Cardiac fibroblast (primary cell): ENCODE measurements around the gene EMP2.

Source experiments
- DNase-seq, 2 donors: peaks; one replicate each; pipeline versions ENCODE4 v3.0.0 to v3.0.0-alpha.2; 2010; ENCODE audit warnings: low read depth in 2 of 2
- H3K4me3 ChIP-seq, 2 donors: replicated peaks in 1 of 2; 1 replicate in 1 of 2; 2 replicates in 1 of 2; pipeline ENCODE4 v1.5.1; 2011; ENCODE audit warnings: low read depth in 2 of 2, low read length in 2 of 2, mild to moderate bottlenecking in 2 of 2, moderate library complexity in 1 of 2
- TF ChIP-seq, protein P1 (sequence below): IDR thresholded peaks from one replicate; pipeline ENCODE4 v1.5.1; 2011; ENCODE audit warnings: low read depth, mild to moderate bottlenecking, low read length, inconsistent platforms

Gene EMP2

DNA sequence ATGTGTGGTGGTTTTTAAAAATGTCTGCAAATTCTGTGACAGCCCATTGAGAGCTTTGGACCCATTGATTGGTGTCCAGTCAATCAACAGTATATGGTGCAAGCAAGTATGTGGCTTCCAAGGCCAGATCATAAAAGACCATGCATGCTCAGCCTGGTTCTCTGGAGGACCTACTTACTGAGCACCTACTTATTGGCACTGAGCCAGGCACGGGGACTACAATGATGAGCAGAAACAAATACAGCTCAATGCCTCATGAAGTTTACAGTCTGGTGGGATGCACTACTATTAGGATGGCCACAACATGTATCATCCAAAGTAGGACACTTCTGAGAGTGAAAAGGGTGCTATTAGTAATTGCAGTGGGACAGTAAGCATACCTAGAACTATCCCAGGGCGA lies 7.2 kb upstream of the EMP2 start:
- H3K4me3 ChIP-seq: no peak overlapping the region
- DNase-seq: no peak
- TF ChIP-seq, protein P1, sequence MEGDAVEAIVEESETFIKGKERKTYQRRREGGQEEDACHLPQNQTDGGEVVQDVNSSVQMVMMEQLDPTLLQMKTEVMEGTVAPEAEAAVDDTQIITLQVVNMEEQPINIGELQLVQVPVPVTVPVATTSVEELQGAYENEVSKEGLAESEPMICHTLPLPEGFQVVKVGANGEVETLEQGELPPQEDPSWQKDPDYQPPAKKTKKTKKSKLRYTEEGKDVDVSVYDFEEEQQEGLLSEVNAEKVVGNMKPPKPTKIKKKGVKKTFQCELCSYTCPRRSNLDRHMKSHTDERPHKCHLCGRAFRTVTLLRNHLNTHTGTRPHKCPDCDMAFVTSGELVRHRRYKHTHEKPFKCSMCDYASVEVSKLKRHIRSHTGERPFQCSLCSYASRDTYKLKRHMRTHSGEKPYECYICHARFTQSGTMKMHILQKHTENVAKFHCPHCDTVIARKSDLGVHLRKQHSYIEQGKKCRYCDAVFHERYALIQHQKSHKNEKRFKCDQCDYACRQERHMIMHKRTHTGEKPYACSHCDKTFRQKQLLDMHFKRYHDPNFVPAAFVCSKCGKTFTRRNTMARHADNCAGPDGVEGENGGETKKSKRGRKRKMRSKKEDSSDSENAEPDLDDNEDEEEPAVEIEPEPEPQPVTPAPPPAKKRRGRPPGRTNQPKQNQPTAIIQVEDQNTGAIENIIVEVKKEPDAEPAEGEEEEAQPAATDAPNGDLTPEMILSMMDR: no peak

DNA sequence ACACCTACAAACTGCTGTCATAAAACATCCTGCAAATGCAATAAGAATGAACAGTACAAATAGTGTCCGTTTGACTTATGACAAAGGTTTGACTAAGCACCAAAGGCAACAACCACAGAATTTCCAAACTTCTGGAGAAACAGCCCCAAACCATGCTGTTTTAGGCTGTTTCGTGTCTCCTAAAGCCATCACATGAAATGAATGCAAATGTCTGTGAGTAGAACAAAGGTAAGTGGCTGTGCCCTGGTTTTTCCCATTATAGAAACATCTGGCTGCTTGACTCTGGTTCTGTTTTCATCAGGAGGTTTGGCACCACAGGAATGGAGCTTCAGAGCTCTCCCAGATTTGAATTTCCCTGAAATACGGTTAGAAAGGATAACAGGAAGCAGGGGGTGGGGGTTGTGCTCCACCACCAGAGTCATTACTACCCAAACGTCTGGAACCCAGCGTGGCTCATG lies 4.6 kb upstream of the EMP2 start:
- TF ChIP-seq, protein P1: no peak
- DNase-seq: peak in 1 of 2 donors; percentile 60
- no peak overlapping the region for H3K4me3 ChIP-seq

DNA sequence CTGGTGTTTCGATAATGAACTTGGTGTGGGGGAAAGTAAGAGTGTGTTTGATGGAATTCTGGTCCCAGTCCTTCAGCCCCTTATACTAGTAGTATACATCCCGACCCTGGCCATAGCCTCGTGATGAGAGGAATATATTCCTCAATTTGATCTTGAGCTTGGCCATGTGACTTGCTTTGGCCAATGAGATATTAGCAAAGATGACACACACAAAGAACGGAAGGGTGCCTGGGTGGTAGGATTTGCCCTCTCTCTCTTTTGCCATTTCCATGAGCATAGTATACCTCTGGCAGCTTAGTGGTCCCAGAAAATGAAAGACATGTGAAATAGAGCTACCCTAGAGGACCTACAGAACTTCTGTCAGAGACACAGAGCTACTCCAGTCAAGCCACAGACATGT lies 2.9 kb upstream of the EMP2 start:
- no peak for DNase-seq
- TF ChIP-seq, protein P1: no peak
- no peak overlapping the region for H3K4me3 ChIP-seq

DNA sequence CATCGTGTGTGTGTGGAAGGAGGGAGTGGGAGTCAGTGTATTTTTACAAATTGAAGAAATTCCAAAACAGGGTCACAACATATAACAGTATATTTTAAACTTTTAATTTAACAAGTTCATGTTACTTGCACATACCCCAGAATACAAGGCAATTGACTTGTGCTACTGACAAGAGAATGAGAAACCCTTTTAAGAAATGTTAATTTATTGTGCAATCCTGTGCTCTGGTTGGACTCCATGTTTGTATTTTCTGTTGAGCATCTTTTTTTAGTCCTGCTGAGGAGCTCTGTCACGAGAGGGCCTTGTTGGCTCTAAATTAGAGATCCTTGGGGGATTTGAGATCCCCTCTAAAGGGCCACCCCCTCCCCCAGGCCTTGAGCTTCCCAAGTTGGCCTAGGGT lies 1.1 kb upstream of the EMP2 start:
- TF ChIP-seq, protein P1: no peak
- peak; percentile 27 to 42 for DNase-seq
- H3K4me3 ChIP-seq: no peak overlapping the region

DNA sequence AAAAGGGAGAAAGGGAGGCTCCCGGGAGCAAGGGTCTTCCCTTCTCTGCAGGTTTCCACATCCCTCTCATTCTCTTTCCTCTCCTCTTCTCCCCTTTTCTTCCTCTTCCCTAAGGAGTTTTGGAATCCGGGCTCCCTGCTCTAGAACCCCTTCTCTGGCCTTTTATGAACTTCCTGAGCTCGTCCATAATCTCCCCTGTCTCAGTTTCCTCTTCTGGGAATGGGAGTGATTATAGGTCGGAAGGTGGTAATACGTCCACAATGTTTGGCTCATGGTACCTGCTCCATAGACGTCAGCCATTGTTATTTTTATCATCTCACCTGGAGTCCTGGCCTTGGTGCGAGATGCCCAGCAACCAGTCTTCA lies 467 bp upstream of the EMP2 start:
- peak overlapping the region; percentile 74 to 95 for H3K4me3 ChIP-seq
- DNase-seq: no peak
- TF ChIP-seq, protein P1: no peak

DNA sequence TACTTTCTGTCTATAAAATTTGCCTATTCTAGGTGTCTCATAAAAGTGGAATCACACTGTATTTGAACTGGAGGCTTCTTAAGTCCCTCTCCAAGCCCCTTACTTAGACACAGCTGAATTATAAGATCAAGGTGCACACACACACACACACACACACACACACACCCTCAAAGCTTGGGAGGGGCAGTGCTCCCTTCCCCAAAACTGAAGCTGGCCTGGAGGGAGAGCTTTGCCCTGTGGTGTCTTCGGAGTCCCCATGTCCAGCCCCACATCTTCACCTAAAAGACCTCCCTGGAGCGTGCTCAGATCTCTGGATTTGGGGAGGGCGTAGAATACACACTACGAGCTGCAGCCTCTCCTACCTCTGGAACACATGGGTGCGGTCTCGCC lies 828 bp downstream of the EMP2 start:
- peak in 1 of 2 donors; percentile 9 for DNase-seq
- TF ChIP-seq, protein P1: no peak
- peak overlapping the region; percentile 74 to 95 for H3K4me3 ChIP-seq
